Suprapubic skin (tissue), 3 donors: ENCODE results near the gene EPC2.

Experiments used
- CTCF ChIP-seq, 2 donors: fragments of 200-600 bp in 1 of 2; fragments of 450-650 bp in 1 of 2; sonication (generic) in 1 of 2; IDR thresholded peaks; one replicate each; pipeline ENCODE4 v1.5.1; 2016 to 2019; ENCODE audit warnings: antibody characterized with exemption in 2 of 2, mild to moderate bottlenecking in 1 of 2, moderate library complexity in 1 of 2
- POLR2A ChIP-seq, 2 donors: fragments of 450-650 bp; IDR thresholded peaks; one replicate each; pipeline ENCODE4 v1.6.1; 2017; ENCODE audit warnings: antibody characterized with exemption in 2 of 2, mild to moderate bottlenecking in 2 of 2, moderate library complexity in 2 of 2

- TF ChIP-seq CTCF (IDR thresholded peaks at IDR 0.05) (no peak), POLR2A (IDR thresholded peaks at IDR 0.05) (no peak)
These were observed 56.5 kb downstream of the EPC2 start for GRCh38 chr2:148701039-148701438.
